WI38 (cell line): Measurements from ENCODE around the gene CCDC138.
A peak's percentile ranks its signal among the peaks of the same experiment; 100 is the strongest.
"Not testable (repeated sequence)": the region's sequence is repeated elsewhere in the genome, so short reads cannot be mapped to it uniquely, and the experiment has no call there.

Experiments used
- H3K4me3 ChIP-seq: 2 replicates; pipeline ENCODE4 v1.5.1; 2011; ENCODE audit warnings: low read depth, mild to moderate bottlenecking, control low read depth, low read length
- TF ChIP-seq, protein P1 (sequence below): IDR thresholded peaks from 2 replicates; pipeline ENCODE4 v1.5.1; 2012; ENCODE audit warnings: low read depth, mild to moderate bottlenecking, control low read depth, low read length

Gene CCDC138, protein sequence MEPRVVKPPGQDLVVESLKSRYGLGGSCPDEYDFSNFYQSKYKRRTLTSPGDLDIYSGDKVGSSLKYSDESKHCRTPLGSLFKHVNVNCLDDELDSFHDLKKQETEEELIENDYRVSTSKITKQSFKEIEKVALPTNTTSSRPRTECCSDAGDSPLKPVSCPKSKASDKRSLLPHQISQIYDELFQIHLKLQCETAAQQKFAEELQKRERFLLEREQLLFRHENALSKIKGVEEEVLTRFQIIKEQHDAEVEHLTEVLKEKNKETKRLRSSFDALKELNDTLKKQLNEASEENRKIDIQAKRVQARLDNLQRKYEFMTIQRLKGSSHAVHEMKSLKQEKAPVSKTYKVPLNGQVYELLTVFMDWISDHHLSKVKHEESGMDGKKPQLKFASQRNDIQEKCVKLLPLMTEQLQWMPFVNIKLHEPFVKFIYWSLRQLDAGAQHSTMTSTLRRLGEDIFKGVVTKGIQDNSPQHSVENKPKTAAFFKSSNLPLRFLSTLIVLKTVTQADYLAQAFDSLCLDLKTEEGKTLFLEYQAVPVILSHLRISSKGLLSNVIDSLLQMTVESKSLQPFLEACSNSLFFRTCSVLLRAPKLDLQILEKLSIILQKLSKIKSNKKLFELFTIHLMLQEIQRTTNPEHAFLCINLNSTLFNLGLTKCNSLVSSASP

DNA sequence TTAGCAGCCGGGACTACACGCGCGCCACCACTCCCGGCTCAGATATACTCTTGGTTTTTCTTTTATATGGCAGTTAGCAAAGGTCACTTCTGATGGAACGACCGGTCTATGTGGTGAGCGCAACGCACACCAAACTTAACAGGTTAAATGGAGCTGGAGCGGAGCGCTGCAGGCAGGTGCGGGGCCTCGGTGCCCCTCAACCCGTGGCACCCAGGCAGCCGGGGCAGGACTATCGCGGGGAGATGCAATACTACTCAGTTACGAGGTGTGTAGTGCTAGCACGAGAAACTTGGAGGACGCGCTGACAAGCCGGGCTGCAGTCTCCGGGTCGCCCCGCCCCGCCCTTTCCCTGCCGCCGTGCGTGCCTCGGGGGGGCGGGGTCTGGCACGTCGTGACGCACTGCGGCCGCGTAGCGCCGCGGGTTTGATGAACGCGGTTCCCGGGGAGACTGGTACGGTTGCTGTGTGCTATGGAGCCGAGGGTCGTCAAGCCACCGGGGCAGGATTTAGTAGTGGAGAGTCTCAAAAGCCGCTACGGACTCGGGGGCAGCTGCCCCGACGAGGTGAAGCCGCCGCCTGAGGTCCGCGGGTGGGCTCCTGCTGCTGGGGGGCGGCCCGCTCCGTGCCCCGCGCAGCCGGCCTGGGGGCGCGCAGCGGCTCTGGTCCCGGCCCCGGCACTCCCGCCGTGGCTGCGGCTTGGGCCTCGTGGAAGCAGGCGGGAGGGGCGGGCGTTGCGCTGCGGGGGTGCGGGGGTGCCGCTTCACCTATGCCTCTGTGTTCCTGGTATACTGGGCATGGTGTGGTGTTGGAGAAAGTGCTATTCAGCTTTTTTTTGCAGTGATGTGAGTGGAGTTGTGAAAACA, at the start of gene CCDC138:
Gene CCDC138, plus strand, starts transcription at position 418 of the 862 bp plus-strand sequence. Its CDS starts 52 bp downstream, at position 470.
- TF ChIP-seq, protein P1, sequence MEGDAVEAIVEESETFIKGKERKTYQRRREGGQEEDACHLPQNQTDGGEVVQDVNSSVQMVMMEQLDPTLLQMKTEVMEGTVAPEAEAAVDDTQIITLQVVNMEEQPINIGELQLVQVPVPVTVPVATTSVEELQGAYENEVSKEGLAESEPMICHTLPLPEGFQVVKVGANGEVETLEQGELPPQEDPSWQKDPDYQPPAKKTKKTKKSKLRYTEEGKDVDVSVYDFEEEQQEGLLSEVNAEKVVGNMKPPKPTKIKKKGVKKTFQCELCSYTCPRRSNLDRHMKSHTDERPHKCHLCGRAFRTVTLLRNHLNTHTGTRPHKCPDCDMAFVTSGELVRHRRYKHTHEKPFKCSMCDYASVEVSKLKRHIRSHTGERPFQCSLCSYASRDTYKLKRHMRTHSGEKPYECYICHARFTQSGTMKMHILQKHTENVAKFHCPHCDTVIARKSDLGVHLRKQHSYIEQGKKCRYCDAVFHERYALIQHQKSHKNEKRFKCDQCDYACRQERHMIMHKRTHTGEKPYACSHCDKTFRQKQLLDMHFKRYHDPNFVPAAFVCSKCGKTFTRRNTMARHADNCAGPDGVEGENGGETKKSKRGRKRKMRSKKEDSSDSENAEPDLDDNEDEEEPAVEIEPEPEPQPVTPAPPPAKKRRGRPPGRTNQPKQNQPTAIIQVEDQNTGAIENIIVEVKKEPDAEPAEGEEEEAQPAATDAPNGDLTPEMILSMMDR = no peak
- peak within 1 kb of the TSS; percentile 71 for H3K4me3 ChIP-seq

DNA sequence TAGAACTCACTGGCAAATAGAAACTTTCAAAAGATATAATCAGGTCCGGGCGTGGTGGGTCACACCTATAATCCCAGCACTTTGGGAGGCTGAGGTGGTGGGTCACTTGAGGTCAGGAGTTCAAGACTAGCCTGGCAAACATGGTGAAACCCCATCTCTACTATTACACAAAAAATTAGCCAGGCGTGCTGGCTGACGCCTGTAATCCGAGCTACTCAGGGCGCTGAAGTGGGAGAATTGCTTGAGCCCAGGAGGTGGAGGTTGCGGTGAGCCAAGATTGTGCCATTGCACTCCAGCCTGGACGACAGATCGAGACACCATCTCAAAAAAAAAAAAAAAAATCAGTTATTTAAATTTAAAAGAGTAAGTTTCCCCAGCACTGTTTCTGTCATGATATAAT, 28.6 kb upstream of the CCDC138 start:
- not testable (repeated sequence) for H3K4me3 ChIP-seq

DNA sequence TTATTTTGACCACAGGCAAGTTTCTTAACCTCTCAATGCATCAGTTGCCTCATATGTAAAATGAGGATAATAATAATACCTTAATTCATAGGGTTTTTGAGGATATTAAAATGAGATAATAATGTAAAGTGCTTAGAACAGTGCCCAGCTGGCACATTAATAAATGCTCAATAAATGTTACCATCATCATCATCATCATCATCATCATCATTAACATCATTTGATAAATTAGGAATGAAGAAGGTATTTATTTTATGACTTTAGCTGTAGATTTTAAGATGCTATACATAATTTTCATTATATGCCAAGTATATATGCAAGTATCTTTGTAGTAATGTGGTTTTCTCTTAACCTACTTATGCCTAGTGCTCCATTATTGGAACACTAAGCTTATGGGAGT, 24.0 kb upstream of the CCDC138 start:
- not testable (repeated sequence) for H3K4me3 ChIP-seq

DNA sequence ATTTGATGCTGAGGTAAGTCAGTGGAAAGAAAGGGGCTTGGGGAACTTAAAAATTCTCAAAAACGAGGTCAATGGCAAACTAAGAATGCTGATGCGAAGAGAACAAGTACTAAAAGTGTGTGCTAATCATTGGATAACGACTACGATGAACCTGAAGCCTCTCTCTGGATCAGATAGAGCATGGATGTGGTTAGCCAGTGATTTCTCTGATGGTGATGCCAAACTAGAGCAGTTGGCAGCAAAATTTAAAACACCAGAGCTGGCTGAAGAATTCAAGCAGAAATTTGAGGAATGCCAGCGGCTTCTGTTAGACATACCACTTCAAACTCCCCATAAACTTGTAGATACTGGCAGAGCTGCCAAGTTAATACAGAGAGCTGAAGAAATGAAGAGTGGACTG, 19.9 kb upstream of the CCDC138 start:
- H3K4me3 ChIP-seq = not testable (repeated sequence)

DNA sequence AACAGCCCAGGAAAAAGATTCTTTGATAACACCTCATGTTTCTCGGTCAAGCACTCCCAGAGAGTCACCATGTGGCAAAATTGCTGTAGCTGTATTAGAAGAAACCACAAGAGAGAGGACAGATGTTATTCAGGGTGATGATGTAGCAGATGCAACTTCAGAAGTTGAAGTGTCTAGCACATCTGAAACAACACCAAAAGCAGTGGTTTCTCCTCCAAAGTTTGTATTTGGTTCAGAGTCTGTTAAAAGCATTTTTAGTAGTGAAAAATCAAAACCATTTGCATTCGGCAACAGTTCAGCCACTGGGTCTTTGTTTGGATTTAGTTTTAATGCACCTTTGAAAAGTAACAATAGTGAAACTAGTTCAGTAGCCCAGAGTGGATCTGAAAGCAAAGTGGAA, 18.7 kb upstream of the CCDC138 start:
- not testable (repeated sequence) for H3K4me3 ChIP-seq

DNA sequence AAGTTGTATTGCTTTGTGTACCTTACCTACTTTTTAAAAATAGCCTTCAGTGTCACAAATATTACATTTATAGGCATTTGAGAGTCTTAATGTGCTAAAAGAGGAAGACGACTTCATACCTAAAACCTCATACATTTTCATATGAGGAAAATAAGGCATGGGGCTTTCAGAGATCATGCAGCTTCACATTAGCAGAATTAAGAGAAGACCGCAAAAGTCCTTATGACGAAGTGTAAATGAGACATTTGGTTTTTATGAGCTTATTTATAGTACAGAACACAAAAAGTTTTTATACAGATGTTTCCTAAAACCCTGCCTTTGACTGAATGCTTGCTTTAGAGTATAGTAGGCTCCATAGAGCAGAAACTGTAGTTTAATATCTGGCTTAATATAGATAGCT, 10.1 kb upstream of the CCDC138 start:
- H3K4me3 ChIP-seq = no peak overlapping the region
- TF ChIP-seq, protein P1 = no peak

DNA sequence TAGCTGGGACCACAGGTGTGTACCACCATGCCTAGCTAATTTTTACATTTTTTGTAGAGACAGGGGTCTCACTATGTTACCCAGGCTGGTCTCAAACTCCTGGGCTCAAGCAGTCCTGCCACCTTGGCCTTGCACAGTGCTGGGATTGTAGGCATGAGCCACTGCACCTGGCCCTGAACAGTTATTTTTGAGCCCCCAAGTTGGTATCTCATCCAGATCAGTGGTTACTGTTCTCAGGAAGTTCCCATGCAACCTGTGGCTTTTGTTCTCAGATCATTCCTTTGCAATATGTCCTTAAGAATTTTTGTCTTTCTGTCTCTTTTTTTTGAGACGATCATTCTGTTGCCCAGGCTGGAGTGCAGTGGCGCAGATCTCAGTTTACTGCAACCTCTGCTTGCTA, 7.7 kb upstream of the CCDC138 start:
- H3K4me3 ChIP-seq = no peak overlapping the region
- TF ChIP-seq, protein P1 = no peak

DNA sequence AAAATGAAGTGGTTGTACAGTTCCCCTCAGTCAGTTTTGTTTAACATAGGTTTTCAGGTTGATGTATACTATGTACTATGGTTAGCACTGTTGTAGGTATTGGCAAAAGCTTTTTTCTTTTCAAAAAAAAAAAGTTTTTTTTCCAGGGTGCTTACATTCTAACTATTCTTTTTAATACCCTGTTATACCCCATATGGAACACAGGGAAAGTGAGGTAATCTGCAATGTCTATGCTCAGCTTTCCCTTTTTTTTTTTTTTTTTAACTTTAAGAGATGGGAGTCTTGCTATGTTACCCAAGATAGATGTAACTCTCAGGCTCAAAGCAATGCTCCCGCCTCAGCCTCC, 590 bp upstream of the CCDC138 start:
- peak overlapping the region; percentile 71 for H3K4me3 ChIP-seq
- TF ChIP-seq, protein P1 = no peak

DNA sequence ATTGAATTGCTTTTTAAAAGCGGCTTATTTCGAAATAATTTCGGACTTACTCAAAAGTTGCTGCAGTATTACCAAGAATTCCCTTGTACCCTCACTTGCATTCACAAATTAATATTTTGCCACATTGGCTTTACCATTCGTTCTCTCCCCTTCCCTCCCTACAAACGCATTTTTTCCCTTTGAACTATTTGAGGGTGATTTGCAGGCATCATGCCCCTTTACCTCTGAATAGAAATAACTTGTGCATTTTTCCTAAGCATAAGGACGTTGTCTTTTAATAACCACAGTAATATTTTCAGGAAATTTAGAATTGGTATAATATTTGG, 608 bp downstream of the CCDC138 start:
- peak overlapping the region; percentile 71 for H3K4me3 ChIP-seq
- TF ChIP-seq, protein P1 = no peak
